B cell (primary cell): Measurements from ENCODE around the gene ZNF606. TPM values are rescaled to one million over a fixed set of nuclear protein-coding genes. Genes with fewer than 3 reads are reported as not detected.

Source experiments
- ATAC-seq: fragments of 200-7000 bp; cut with Tn5 transposase; one replicate; pipeline ENCODE4 v1.10.0; 2021; ENCODE audit warnings: low read depth, mild to moderate bottlenecking, moderate number of reproducible peaks, moderate library complexity
- CTCF ChIA-PET: fragments of 350-600 bp; sonication (Branson Sonifier 250); formaldehyde crosslinking; loops from one replicate; lab custom pipeline; 2021; ENCODE audit warnings: antibody characterized with exemption, inconsistent platforms; lab: Charles Lee
- POLR2A ChIA-PET: fragments of 350-600 bp; sonication (Branson Sonifier 250); formaldehyde crosslinking; loops from one replicate; lab custom pipeline; 2021; ENCODE audit warnings: antibody characterized with exemption; lab: Charles Lee
- DNase-seq: peaks from one replicate; pipeline ENCODE4 v3.0.0; 2013
- H2AFZ ChIP-seq: 2 replicates; pipeline ENCODE4 v1.6.1; 2012; ENCODE audit warnings: mild to moderate bottlenecking, low read depth, low read length; ENCODE audit not compliant: insufficient read depth, poor library complexity, severe bottlenecking
- H3K27ac ChIP-seq, 2 donors: 1 replicate in 1 of 2; 2 replicates in 1 of 2; pipeline ENCODE4 v1.5.1; 2012 to 2013; ENCODE audit warnings: low read length in 2 of 2, mild to moderate bottlenecking in 2 of 2, moderate library complexity in 1 of 2
- H3K27me3 ChIP-seq, 4 experiments: fragments of 200-600 bp in 1 of 4; sonication (generic) in 1 of 4; replicated peaks in 1 of 4; 1 replicate in 2 of 4; 2 replicates in 2 of 4; pipeline versions ENCODE4 v1.6.1 to v1.7.0; 2013 to 2016; ENCODE audit warnings: low read length in 3 of 4, mild to moderate bottlenecking in 2 of 4, mixed read lengths in 1 of 4, moderate library complexity in 1 of 4; ENCODE audit not compliant: insufficient read depth in 4 of 4, control insufficient read depth in 3 of 4; ENCODE audit errors: control extremely low read depth in 1 of 4
- H3K36me3 ChIP-seq, 2 experiments: replicated peaks in 1 of 2; 1 replicate in 1 of 2; 2 replicates in 1 of 2; pipeline versions ENCODE4 v1.6.1 to v1.7.1; 2013; ENCODE audit warnings: low read length in 1 of 2; ENCODE audit not compliant: insufficient read depth in 2 of 2, control insufficient read depth in 1 of 2; ENCODE audit errors: control extremely low read depth in 1 of 2, extremely low read depth in 1 of 2
- H3K4me1 ChIP-seq, 2 donors: fragments of 200-600 bp in 1 of 2; sonication (generic) in 1 of 2; 1 replicate in 1 of 2; 2 replicates in 1 of 2; pipeline versions ENCODE4 v1.5.1 to v1.6.1; 2013 to 2017; ENCODE audit warnings: low read length in 2 of 2; ENCODE audit not compliant: control insufficient read depth in 2 of 2, insufficient read depth in 2 of 2
- H3K4me2 ChIP-seq: replicated peaks from 2 replicates; pipeline ENCODE3; 2012; ENCODE audit warnings: mild to moderate bottlenecking, low read depth, low read length; ENCODE audit not compliant: poor library complexity, severe bottlenecking
- H3K4me3 ChIP-seq, 5 experiments: fragments of 200-600 bp in 1 of 5; sonication (generic) in 1 of 5; 1 replicate in 3 of 5; 2 replicates in 2 of 5; pipeline versions ENCODE4 v1.5.1 to v1.7.0; 2011 to 2016; ENCODE audit warnings: low read length in 4 of 5, mild to moderate bottlenecking in 4 of 5, low read depth in 2 of 5, control low read depth in 1 of 5, moderate library complexity in 1 of 5; ENCODE audit not compliant: insufficient read depth in 1 of 5; ENCODE audit errors: control extremely low read depth in 1 of 5, extremely low read depth in 1 of 5
- H3K79me2 ChIP-seq: fragments of 200-600 bp; sonication (generic); one replicate; pipeline ENCODE4 v1.6.0; 2016; ENCODE audit warnings: low read length; ENCODE audit not compliant: control insufficient read depth, insufficient read depth
- H3K9ac ChIP-seq: fragments of 200-600 bp; sonication (generic); 2 replicates; pipeline ENCODE4 v1.6.1; 2017; ENCODE audit warnings: mild to moderate bottlenecking, low read length, moderate library complexity
- H3K9me3 ChIP-seq, 3 donors: one replicate each; pipeline versions ENCODE4 v1.6.1 to v1.7.1; 2013; ENCODE audit warnings: low read length in 2 of 3; ENCODE audit not compliant: control insufficient read depth in 2 of 3, insufficient read depth in 1 of 3; ENCODE audit errors: control extremely low read depth in 1 of 3
- H4K20me1 ChIP-seq: 2 replicates; pipeline ENCODE4 v1.6.0; 2012; ENCODE audit warnings: mild to moderate bottlenecking, low read length; ENCODE audit not compliant: insufficient read depth, control insufficient read depth, poor library complexity, severe bottlenecking
- H3K27ac Mint-ChIP-seq: one replicate; pipeline ENCODE4 v1.8.0; 2021; ENCODE audit warnings: mixed read lengths
- H3K27me3 Mint-ChIP-seq: one replicate; pipeline ENCODE4 v1.8.0; 2021; ENCODE audit warnings: mixed read lengths
- H3K4me1 Mint-ChIP-seq: one replicate; pipeline ENCODE4 v1.8.0; 2021; ENCODE audit warnings: mixed read lengths
- H3K4me3 Mint-ChIP-seq: one replicate; pipeline ENCODE4 v1.8.0; 2021; ENCODE audit warnings: mixed read lengths
- H3K9me3 Mint-ChIP-seq: one replicate; pipeline ENCODE4 v1.8.0; 2022; ENCODE audit warnings: mixed read lengths; ENCODE audit not compliant: insufficient read depth
- EZH2 ChIP-seq: IDR thresholded peaks from 2 replicates; pipeline ENCODE4 v1.6.1; 2012; ENCODE audit warnings: borderline replicate concordance, low read depth, mild to moderate bottlenecking, moderate library complexity, low read length; ENCODE audit not compliant: insufficient read depth, poor library complexity, severe bottlenecking
- WGBS: methylation state at CpG from one replicate; pipeline ENCODE4 v1.1.5; 2013; ENCODE audit warnings: missing lambda C conversion rate; ENCODE audit not compliant: insufficient coverage; 5-methylcytosine and 5-hydroxymethylcytosine counted together
- intact Hi-C: fragments of 100-400 bp; cut with micrococcal nuclease; formaldehyde crosslinking; loops from one replicate; pipeline ENCODE4 v1.10.0; 2022
- polyA plus RNA-seq: library from polyadenylated mRNA; depleted of rRNA; stranded (reverse); fragments of >200 nt; gene quantifications from 2 replicates; pipeline ENCODE4 v1.2.3, GENCODE V29; 2012
- total RNA-seq, 2 donors: library from RNA; stranded (reverse); fragments of 120-200 nt in 1 of 2; gene quantifications; 1 replicate in 1 of 2; 2 replicates in 1 of 2; pipeline versions ENCODE4 v1.2.3 to v1.2.4, GENCODE V29; 2013 to 2022
- TF ChIP-seq, protein P1 (sequence below): fragments of 200-600 bp; IDR thresholded peaks from one replicate; pipeline ENCODE4 v1.8.0; 2022; ENCODE audit warnings: antibody characterized with exemption, mild to moderate bottlenecking

The ZNF606 gene
- total and polyA plus RNA-seq, 2 donors (not counting 1 experiment from before 2014, with no cell fraction given) = 11.5 to 48.4 TPM

- no peak for TF ChIP-seq EZH2
- TF ChIP-seq, protein P1, sequence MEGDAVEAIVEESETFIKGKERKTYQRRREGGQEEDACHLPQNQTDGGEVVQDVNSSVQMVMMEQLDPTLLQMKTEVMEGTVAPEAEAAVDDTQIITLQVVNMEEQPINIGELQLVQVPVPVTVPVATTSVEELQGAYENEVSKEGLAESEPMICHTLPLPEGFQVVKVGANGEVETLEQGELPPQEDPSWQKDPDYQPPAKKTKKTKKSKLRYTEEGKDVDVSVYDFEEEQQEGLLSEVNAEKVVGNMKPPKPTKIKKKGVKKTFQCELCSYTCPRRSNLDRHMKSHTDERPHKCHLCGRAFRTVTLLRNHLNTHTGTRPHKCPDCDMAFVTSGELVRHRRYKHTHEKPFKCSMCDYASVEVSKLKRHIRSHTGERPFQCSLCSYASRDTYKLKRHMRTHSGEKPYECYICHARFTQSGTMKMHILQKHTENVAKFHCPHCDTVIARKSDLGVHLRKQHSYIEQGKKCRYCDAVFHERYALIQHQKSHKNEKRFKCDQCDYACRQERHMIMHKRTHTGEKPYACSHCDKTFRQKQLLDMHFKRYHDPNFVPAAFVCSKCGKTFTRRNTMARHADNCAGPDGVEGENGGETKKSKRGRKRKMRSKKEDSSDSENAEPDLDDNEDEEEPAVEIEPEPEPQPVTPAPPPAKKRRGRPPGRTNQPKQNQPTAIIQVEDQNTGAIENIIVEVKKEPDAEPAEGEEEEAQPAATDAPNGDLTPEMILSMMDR = peak; percentile 61
- Histone ChIP-seq H3K36me3 (peaks cover 4 to 18% of the 10 kb centered on the region in 2 experiments), H3K4me2 (peak within 1 kb of the TSS; percentile 95), H3K4me3 (peak within 1 kb of the TSS; percentile 71 to 90 (median 87)), H4K20me1 (peaks cover 15% of the 10 kb centered on the region), H3K9me3 (peaks cover 4 to 69% (median 20%) of the 10 kb centered on the region in 3 donors), H3K79me2 (peaks cover 56% of the 10 kb centered on the region), H2AFZ (peak within 1 kb of the TSS; percentile 78), H3K9ac (peak within 1 kb of the TSS; percentile 90), H3K27me3 (peaks cover 0 to 6% (median 0%) of the 10 kb centered on the region in 4 experiments), H3K4me1 (peaks cover 16 to 27% of the 10 kb centered on the region in 2 donors), H3K27ac (peak within 1 kb of the TSS; percentile 77 to 89)
- DNase-seq = peak; percentile 95
- intact Hi-C loops = loop anchor here (1.0 to 5.0 kb wide), 9 partner anchors 12 to 584 kb away; partner anchors contain the start of genes TRAPPC2B, ZNF417, ZNF418 and ZNF419
- H3K27ac Mint-ChIP-seq = peak within 1 kb of the TSS; percentile 89
- H3K4me1 Mint-ChIP-seq = peaks cover 36% of the 10 kb centered on the region
- peak within 1 kb of the TSS; percentile 96 for H3K4me3 Mint-ChIP-seq
- ChIA-PET POLR2A (interaction anchor here (0.5 kb wide), 1 partner anchor 518 kb away, joined by 6 read pairs; no protein-coding TSS in a partner anchor), CTCF (interaction anchor here (0.6 kb wide), 1 partner anchor 239 kb away, joined by 4 read pairs; the partner anchor contains the start of gene ZNF154)
- ATAC-seq = peak; percentile 99
- H3K27me3 Mint-ChIP-seq = peaks cover 6% of the 10 kb centered on the region
- peaks cover 20% of the 10 kb centered on the region for H3K9me3 Mint-ChIP-seq
- 1% methylated on average over 44 of the region's 54 CpGs for WGBS
Measured at GRCh38 chr19:57947419-57948134, 55.0 kb downstream of the ZNF606 start, which contains the start of gene ZNF256. Gene ZNF256, minus strand, starts transcription at chr19:57947706. Its CDS starts 232 bp downstream, at chr19:57947474.

DNA sequence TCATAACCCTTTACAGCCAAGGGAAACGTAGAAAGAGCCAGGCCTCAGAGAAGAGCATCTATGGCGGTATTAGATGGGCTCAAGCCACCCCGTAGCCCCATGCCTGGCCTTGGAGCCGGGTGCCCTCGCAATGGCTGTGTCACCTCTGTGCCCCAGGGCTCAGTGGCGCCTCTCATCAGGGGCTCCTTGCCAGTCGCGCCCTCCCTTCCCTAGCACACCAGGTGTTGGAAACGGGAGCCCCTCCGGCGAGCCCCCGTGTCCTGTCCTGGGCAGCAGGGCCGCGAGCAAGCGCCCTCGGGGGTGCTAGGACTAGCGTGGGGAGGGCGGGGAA lies 55.6 kb downstream of the ZNF606 start:
- Histone ChIP-seq H3K79me2 (peaks cover 61% of the 10 kb centered on the region), H3K9me3 (peaks cover 7 to 72% (median 24%) of the 10 kb centered on the region in 3 donors), H3K9ac (peak overlapping the region; percentile 90), H4K20me1 (peaks cover 15% of the 10 kb centered on the region), H3K4me1 (peaks cover 16 to 27% of the 10 kb centered on the region in 2 donors), H2AFZ (peak overlapping the region; percentile 78), H3K36me3 (peaks cover 9 to 23% of the 10 kb centered on the region in 2 experiments), H3K4me2 (peak overlapping the region; percentile 95), H3K4me3 (peak overlapping the region; percentile 71 to 90 (median 87)), H3K27me3 (peaks cover 0 to 6% (median 0%) of the 10 kb centered on the region in 4 experiments), H3K27ac (peak overlapping the region; percentile 77 to 89)
- ATAC-seq (no peak), DNase-seq (no peak)
- CTCF ChIA-PET = interaction anchor here (0.6 kb wide), 1 partner anchor 238 kb away, joined by 4 read pairs; the partner anchor contains the start of gene ZNF154
- WGBS = 7% methylated on average over 18 of the region's 18 CpGs
- TF ChIP-seq, protein P1 = no peak
- no peak for TF ChIP-seq EZH2
- Mint-ChIP-seq H3K27me3 (peaks cover 6% of the 10 kb centered on the region), H3K27ac (peak overlapping the region; percentile 89), H3K4me3 (peak overlapping the region; percentile 96), H3K4me1 (peaks cover 36% of the 10 kb centered on the region), H3K9me3 (peaks cover 23% of the 10 kb centered on the region)
- POLR2A ChIA-PET = no interaction called here
- intact Hi-C loops = loop anchor here (1.0 to 5.0 kb wide), 9 partner anchors 12 to 584 kb away; partner anchors contain the start of genes TRAPPC2B, ZNF417, ZNF418 and ZNF419
